GM19372 (cell line): ENCODE data around the gene SERGEF.
"Not testable (repeated sequence)": the region's sequence is repeated elsewhere in the genome, so short reads cannot be mapped to it uniquely, and the experiment has no call there.

Source experiments
- ATAC-seq: cut with Tn5 transposase; IDR thresholded peaks from one replicate; pipeline ENCODE4 v1.9.1; 2021; ENCODE audit warnings: mild to moderate bottlenecking, low read depth, moderate library complexity; ENCODE audit not compliant: unreplicated experiment

The SERGEF gene

GRCh38 chr11:18001191-18001590, 11.7 kb downstream of the SERGEF start:
- ATAC-seq, result no peak

GRCh38 chr11:18000760-18001159, 12.1 kb downstream of the SERGEF start:
- peak; percentile 74 for ATAC-seq

DNA sequence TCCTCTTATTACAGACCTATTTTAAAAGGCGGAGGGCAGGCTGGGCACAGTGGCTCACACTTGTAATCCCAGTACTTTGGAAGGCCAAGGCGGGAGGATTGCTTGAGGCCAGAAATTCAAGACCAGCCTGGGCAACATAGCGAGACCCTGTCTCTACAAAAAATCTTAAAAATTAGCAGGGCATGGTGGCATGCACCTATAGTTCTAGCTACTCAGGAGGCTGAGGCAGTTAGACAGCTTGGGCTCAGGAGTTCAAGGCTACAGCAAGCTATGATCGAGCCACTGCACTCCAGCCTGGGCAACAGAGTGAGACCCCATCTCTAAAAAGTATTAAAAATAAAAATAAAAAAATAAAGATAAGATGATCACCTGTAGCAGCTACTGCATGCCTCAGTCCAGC, 12.7 kb downstream of the SERGEF start:
- ATAC-seq, result not testable (repeated sequence)

DNA sequence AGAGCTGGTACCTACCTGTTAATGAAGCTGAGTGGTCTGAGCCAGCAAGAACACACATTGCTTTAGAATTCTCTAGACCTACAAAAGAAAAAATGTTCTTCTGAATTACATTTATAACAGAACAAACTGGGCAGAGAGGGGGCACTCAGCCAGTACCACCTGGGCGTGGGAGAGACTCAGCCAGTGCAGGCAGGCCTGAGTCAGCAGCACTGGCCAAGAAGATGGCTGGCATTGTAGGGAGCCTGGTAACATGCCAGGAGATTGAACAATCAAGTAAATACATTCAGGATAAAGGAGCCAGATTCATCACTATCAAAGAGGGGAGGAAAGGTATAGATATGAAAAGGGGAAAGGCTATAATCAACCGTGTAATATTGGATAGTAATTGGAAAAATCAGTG, 19.9 kb downstream of the SERGEF start:
- no peak for ATAC-seq

DNA sequence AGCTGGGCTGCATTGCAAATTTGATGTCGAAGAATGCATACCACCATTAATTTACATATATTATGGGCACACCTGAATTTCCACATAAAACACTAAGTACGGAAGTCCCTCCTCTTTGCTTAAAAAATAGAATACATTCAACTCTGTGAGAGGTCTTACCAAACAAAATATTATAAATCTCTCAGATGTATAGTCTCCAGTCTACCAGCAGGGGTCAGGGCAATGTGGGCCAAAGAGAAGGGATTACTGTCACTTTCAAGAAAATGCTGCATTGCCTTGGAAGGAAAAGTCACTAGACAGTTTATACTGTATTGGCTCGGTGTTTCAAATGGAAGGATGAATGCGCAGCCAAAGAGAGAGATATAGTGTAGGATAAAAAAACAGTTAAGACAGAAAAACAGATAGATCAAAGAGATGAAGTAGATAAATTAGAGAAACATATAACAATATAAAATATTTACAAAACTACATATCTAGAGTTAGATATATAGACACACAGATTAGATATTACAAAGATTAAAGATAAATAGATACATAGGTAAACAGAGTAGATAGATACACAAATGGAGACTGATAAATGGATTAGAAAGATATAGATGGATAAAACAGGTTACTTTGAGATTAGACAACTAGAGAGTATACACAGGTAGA, 20.9 kb downstream of the SERGEF start:
- peak; percentile 81 for ATAC-seq

- ATAC-seq, result no peak
These were observed 23.5 kb downstream of the SERGEF start for GRCh38 chr11:17989306-17989705.

GRCh38 chr11:17988465-17988864, 24.4 kb downstream of the SERGEF start:
- ATAC-seq, result no peak

DNA sequence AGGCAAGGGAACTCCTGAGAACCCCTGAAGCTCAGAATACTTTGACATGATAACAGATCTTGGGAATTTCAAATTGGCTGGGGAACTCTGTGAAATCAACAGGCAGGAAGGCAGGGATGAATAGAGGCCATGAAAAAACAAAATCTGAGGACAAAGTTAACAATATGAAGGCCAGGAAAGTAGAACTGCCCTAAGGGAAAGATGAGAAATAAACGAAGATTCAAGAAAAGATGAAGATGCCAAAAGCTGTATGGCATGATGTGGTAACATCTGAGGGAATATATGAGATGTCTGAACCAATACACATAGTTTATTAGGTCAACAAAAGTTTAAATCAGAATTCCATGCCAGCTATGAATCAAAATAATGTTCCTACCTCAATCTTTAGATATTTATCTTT, 25.0 kb downstream of the SERGEF start:
- ATAC-seq, result no peak

- ATAC-seq, result no peak
These were observed 26.1 kb downstream of the SERGEF start for GRCh38 chr11:17986711-17987220.

GRCh38 chr11:17986007-17986710, 26.7 kb downstream of the SERGEF start:
- no peak for ATAC-seq

GRCh38 chr11:17985517-17985916, 27.3 kb downstream of the SERGEF start:
- no peak for ATAC-seq

DNA sequence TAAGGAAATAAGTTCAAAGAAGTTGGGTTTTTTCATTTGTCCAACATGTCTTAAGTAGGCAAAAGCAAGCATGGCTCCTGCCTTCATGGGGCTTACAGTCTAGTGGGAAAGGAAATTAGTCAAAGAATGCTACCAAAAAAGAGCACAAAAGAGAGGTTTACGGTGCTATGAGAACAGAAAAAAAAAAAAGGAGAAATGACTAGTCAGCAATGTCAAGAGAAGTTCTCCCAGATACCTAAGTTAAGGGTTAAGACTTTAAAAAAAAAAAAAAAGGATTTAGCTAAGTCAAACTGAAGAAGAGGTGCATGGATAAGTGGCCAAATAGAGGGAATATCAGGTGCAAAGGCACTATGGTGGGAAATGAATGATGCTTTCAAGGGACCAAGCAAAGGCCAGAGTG, 29.3 kb downstream of the SERGEF start:
- no peak for ATAC-seq

- no peak for ATAC-seq
These were observed 33.0 kb downstream of the SERGEF start for GRCh38 chr11:17979770-17980371.

GRCh38 chr11:17978553-17979287, 34.1 kb downstream of the SERGEF start:
- no peak for ATAC-seq

DNA sequence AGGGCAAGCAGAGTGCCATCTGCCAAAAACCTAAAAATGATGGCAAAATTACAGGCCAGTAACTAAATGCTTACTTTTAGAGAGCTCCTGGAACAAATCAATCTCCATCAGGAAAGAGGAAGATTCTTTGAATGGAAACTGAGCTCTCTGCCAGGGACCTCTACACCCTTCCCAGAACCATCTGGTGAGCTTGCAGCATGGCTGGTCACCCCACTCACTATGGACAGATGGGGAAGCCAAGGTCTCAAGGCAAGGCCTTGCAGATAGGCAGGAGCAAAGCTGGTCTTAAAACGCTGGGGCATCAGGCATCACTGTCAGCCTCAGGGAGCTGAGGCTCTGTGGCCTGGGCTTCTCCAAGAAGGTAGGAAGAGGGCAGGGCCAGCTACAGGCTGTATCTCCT, 36.2 kb downstream of the SERGEF start:
- no peak for ATAC-seq

- ATAC-seq, result no peak
These were observed 38.6 kb downstream of the SERGEF start for GRCh38 chr11:17974246-17974645.

- no peak for ATAC-seq
These were observed 39.9 kb downstream of the SERGEF start for GRCh38 chr11:17972987-17973386.

DNA sequence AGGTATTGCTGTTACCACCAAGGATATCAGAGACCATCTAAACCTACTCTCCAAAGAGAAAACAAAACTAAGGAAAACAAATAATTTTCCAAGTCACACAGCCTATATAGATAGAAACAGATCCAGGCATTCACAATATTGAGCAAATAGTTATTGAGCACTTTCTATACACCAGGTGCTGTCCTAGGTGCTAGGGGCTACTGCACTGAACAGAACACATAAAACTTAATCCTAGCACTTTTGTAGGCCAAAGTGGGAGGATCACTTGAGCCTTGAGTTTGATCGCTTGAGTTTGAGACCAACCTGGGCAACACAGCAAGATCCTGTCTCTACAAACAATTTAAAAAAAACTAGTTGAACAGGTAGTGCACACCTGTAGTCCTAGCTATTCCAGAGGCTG, 44.6 kb downstream of the SERGEF start:
- no peak for ATAC-seq

- no peak for ATAC-seq
These were observed 45.2 kb downstream of the SERGEF start for GRCh38 chr11:17967661-17968060.

GRCh38 chr11:17960091-17960490, 52.8 kb downstream of the SERGEF start:
- no peak for ATAC-seq

GRCh38 chr11:17958446-17958845, 54.4 kb downstream of the SERGEF start:
- ATAC-seq, result no peak
